HG03175 (cell line): Measurements from ENCODE around the gene AFF1.
A peak's percentile ranks its signal among the peaks of the same experiment; 100 is the strongest.
"Not testable (repeated sequence)": the region's sequence is repeated elsewhere in the genome, so short reads cannot be mapped to it uniquely, and the experiment has no call there.

Experiments
- ATAC-seq: cut with Tn5 transposase; IDR thresholded peaks from one replicate; pipeline ENCODE4 v1.9.1; 2021; ENCODE audit warnings: mild to moderate bottlenecking, moderate library complexity; ENCODE audit not compliant: unreplicated experiment

AFF1 gene

DNA sequence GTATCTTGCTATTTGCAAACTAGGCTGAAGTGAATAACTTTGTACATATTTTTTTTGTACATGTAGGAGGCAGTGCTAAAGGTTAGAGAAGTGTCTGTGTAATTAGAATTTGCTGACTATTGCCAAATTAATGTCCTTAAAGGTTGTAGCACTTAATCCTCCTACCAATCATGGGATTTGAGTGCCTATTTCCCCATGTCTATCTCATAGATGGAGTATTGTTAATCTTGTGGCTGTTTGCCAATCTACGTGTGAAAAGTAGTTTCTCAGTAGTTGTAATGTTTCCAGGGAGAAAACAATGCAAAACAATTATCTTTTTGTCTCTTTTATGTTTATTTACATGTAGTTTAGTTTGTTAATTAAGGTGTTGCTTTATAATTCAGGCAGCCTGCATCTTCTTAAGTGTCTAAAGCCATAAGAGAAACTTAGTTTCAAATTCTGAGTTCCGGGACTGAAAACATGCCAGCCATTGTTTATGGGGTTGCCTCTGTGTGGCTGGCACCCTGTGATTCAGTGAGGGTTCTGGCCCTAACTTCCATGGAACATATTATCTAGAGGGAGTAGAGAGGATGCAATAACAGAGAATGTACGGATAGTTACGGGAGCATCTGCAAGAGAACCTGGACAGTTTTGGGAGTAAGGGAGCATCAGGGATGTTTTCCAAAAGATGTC is 143.2 kb downstream of the AFF1 start:
- ATAC-seq = no peak

DNA sequence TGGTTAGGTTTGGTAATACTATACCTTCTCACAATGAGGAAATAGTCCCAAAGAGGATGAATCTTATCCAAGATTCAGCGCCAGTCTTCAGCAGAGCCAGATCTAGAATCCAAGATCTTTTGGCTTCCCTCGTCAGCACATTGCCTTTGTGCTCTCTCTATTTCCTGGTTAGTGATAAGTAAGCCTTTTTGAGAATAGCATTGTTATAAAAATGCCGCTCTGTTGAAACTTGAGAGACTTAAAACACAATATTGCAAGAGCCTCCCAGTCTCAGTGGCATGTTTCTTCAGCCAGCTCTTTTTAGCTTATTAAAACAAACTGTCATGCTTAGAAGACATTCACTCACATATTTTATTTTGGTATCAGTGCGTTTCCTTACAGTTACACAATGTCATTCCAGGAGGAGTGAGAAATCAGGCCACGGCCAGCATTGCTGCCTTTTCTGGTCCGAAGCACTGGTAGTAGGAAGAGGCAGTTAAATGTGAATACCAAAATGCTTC is 144.2 kb downstream of the AFF1 start:
- ATAC-seq = no peak

DNA sequence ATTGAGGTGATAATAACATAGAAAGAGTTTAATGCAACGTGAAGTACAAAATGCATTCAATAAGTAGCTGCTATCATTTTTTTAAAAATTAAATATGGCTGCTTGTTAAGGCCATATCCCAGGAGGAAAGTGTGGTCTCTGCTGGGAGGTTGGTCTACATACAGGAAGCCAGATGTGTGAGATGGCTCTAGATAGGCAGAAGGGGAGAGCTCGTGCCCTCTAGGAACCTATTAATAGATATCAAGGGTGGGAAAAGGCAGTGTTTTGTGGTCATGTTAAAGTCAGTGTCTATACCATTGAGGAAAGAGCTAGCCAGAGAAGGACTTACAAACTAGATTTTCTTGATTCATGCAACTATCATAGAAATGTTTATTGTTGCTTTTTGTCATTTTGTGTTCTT is 145.2 kb downstream of the AFF1 start:
- no peak for ATAC-seq

DNA sequence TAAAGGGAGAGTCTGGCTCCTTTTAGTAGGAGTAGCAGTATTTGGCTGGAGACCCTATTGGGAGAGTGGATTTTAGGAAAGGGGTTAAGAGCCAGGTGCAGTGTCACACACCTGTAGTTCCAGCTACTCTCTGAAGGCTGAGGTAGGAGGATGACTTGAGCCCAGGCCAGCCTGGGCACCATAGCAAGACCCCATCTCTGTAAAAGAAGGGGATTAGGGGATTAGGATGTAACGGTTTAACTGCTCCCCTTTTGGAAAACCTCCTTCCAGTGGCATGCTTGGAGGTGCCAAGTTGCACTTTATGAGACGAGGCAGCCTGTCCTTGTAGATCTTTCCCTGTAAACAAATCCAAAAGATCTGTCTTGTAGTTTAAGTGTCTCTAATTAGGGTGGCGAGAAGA is 145.7 kb downstream of the AFF1 start:
- ATAC-seq = no peak

DNA sequence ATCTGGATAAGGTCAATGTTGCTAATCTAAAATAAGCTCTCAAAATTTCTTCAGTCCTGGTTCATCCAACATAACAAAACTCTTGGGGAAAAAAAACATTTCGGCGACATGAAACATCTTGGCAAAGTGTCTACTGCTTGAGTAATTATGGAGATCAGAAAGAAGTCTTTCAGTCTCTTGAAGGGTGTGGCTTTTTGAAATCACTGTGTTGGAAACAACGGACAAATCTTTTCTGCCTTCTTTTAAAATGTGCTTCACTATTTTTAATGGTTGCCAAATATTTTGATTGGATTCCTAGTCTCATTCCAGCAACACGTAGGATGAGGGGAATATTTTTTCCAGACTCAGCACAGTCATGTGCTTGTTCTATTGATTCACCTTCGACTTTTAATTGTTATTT is 147.0 kb downstream of the AFF1 start:
- ATAC-seq = no peak

DNA sequence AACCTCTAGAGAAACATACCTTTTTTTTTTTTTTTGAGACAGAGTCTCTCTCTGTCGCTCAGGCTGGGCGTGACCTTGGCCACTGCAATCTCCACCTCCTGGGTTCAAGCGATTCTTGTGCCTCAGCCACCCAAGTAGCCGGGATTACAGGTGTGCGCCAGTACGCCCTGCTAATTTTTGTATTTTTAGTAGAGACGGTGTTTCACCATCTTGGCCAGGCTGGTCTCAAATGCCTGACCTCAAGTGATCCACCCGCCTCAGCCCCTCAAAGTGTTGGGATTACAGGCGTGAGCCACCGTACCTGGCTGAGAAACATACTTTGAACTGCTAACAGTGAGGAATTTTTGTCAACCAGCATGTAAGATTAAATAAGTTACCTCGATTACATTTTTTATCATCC is 150.9 kb downstream of the AFF1 start:
- ATAC-seq = not testable (repeated sequence)

DNA sequence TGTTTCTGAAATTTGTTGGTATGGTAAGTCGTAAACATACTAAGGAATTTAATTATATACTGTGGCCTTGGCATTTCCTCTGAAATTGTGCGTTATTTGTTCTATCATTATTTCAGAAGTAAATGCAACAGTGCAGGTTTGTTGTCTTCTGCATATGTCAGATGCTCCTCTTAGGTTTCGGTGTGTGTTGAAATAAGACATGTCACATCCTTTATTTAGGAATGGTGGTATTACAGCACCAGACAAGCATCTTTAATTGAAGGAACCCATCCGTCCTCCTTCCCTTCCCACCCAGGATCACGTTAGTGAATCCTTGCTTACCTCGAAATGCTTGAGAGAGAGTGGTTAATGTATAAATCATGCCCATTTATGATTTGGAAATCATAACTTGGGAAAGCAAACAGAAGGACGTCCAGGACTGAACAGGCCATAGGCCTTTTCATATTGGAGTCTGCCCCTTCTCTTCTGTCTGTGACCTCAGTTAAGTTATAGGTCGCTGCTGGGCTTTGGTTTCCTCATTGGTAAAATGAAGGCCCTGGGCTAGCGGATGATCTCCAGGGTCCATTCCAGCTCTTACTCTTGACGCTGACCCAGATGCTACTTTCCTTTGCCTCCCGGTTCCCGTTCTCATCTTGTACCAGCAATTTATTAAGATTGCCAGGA is 151.5 kb downstream of the AFF1 start:
- no peak for ATAC-seq

DNA sequence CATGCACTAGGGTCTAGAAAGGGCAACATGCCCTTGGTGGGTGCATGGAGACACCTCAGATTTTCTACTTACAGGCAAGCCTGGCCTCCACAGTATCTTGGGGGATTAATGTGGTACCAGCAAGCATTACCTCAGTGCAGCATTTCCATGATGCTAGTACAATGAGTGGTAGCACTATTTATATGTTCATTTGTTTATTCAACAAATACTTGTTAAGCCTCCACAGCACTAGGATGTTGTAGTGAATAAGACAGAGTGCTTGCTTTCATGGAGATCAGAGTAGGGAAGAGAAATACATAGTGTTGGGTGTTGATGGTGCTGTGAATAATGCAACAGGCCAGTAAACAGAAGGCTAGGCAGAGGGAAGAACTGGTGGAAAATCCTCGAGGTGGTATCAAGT is 152.2 kb downstream of the AFF1 start:
- no peak for ATAC-seq

DNA sequence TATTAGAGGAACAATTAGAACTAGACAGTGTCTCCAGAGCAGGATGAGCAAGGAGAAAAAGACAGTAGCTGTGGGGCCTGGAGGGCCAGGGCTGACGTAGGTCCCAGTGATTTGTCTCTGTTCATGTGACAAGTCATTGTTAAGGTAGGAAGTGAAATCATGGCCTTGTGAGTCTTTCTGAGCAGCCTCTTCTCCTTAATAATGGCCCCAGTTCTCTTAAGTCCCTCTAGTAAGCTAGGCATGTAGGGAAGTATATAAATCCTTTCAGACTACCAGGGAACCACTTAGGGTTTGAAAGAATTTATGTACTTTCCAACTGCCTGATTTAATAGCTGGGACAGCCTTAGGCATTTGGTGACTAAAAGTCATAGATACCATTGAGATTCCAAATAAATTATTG is 152.6 kb downstream of the AFF1 start:
- ATAC-seq = no peak

DNA sequence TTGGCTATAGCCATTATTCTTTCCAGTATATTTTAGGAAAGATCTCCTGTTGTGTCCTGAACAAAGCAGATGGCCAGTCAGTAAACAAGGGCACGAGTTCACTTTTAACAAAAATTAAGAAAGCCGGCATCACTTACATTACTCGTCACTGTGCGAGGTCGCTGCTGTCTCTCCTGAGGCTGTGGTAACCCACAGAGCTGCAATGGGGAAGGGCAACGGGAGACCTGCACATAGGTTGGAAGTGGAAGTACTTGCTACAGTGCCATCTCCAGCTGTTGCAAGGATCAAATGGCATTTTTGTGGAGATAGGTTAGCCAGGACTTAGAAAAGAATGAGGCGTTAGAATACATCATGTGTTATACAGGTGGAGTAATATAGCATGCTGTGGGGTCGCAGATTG is 153.4 kb downstream of the AFF1 start:
- ATAC-seq = no peak

DNA sequence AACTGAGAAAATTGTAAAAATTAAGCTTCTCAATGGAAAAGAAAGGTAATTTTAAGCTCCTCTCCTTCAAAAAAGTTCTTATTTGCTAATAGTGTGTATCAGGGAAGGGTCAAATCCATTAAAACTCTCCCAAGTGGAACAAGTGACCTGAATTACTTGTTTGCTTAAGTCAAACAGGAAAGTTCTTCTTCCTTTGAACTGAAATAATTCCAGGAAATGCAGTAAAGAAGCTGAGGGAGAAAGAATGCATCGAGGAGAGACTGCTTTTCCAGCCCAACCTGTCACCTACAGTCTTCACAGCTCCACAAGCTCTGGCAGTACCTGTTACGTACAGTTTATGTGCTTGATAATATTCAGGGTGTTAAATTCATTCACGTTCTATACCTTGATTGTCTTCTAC is 154.6 kb downstream of the AFF1 start:
- no peak for ATAC-seq

DNA sequence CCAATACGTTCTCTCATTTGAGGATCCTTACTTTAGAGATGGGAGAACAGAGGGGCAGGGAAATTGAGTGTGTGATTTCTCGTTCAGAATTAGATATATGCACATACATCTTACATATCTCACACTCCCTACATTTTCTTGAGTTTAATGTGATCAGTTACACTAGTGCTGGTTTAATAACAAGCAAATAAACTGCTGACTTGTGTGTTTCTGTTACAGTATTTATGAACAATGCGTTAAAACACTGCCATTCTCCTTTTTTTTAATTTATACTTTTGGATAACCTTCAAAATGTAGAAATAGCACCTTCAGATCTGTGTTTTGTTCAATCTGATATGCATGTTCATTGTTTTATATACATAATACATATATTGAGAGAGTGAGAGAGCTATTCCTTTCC is 155.5 kb downstream of the AFF1 start:
- ATAC-seq = no peak

DNA sequence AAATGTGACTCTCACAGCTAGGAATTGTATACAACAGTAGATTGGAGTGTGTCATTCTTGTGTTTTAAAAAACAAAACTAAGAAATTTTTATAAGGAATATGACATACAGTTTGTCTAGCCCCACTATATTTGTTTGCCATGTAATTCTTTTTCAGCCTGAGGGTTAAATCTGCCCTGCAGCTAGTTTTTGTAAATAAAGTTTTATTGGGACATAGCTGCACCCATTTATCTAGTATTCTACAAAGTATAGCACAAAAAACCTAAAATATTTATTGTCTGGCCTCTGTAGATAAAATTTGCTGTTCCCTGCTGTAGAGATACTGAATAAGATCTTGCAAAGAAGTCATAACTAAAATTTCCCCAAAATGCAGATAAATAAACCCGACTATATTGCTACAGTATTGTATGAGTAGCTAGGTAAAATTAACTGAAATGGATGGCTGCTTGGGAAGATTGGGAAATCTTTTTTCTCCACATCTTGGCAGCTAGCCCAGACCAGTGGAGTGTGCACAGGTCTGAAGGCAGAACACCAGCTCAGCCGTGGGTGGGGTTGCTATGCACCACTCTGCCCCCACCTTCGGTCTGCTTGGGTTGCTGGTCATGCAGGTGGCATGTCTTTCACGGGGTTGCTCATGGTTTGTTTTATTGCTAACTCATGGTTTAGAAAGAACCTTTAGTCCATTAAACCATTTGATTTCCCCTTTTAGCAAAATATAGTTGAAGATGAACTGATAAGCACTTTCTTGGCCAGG is 157.8 kb downstream of the AFF1 start:
- no peak for ATAC-seq

DNA sequence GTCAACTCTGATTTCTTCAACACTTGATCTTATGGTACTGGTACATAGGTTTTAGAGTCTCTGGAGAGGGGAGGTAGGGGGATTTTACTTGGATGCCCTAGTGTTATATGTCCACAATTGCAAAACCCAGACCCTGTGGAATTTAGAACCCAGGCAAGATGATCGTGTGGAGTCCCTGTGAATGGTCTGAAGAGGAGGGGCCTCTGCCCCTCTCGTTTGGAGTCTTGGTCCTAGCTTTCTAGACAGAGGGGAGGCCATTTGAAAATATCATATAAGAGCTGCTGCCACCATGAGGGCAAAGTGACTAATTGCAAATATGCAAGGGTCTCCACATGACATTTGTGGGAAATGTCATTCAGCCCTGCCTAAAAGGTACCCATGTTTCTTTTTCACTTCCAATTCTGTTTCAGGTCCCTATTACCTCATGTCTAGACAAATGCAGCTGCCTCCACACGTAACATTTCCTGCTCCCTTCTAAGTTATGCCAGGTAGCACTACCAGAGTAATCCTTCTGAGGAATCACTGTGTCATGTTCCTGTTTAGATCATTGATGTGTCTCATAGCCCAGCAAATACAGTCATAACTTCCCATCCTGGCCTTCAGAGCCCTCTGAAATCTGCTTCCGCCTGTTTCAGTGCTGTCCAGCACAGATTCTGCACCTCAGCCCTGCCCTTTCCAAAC is 158.8 kb downstream of the AFF1 start:
- ATAC-seq = peak; percentile 88

DNA sequence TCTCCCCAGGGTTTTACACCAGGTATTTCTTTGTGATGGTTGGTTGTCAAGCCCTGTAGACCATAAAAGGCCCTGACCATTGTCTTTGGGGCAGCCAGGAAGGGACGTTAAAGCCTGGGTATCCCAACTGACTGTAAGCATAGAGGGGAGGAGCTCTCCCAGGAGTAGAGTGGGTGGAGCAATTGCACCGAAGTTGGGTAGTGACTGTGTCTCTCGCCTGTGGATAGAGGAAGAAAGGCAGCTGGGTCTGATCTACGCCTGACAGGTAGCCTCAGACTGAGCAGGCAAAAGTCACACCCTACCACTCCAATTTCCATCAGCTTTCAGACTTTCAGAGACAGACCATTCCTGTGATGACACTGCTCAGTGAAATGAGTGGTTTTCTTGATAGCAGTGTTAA is 162.3 kb downstream of the AFF1 start:
- ATAC-seq = no peak

DNA sequence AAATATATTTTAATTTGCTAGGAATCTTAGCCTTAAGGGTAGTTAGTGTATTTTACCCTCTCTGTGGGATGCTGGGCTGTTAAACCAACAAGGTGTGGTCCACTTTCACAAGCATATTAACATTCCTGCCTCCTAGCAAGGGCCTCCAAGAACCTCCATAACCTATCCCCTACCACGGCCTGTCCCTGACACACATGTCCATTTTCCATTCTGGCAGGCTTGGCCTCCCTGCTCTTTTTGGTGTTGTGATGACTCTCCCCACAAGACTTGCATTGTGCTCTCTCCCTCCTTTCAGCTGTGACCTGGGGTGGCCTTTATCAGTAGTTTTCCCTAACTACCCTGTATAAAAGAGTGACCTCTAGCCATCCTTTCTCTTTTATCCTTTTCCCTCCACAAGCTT is 165.4 kb downstream of the AFF1 start:
- no peak for ATAC-seq

DNA sequence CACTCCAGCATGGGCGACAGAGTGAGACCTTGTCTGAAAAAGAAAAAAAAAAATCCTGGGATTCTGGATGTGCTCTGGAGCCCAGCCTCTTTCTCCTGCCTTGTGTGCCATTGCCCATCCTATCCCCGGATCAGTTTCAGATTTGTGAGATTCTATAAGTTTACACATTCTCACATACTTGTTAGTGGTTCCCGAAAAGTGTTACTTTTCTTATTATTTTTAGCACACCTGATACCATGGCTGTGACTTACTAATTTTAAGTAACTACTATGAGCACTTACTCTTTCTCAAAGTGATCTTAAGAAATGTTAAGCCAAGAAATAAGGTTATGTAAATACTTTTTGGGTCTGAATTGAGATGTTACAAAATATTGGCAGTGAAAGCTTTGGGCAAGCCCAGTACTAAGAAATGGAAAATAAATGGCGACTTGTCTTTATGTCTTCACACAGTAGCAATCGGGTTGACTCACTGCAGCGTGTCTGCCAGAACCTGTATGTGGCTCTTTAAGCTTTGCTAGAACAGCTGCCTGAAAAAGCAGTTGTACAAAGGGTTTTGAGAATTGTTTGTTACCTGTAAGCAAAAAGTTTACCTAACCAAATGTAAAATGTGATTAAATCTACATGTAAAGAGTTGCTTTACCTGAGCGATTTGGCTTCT is 166.9 kb downstream of the AFF1 start:
- no peak for ATAC-seq

DNA sequence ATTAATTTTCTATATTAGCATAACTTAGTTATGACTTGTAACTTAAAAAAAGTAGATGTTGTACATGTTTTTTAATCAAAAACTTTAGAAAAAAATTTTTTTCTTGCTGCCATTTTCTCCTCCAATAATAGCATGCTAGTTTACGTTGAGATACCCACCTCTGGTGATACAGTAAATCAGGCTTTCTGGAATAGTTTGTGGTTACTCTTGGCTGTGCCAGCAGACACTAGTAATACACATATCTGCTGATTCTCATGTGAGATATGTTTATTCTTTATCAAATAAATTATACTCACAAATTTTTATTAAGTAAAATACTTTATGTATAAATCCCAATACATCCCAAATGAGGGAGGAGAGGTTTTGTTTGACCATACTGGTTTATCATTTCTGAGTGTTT is 168.3 kb downstream of the AFF1 start:
- no peak for ATAC-seq

DNA sequence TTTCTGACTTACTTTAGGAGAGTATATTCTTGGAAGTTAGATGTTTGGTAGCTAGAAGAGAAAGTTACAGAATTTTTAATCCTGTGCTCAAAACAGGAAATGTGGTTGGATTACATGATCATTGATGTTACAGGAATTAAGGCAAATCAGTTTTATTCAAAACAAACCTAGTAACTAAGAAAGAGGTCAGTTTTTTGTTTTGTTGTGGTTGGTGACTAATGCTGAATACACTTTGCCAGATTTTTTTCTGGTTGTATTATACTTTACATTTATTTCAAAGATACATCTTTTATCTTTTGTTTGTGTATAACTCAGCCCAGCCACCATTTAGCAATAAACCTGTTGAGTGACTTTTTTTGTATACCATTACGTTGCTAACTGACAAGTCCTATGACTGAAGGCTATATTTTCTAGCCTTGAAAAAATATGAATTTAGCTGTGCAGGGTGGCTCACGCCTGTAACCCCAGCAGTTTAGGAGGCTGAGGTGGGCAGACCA is 168.9 kb downstream of the AFF1 start:
- ATAC-seq = no peak

DNA sequence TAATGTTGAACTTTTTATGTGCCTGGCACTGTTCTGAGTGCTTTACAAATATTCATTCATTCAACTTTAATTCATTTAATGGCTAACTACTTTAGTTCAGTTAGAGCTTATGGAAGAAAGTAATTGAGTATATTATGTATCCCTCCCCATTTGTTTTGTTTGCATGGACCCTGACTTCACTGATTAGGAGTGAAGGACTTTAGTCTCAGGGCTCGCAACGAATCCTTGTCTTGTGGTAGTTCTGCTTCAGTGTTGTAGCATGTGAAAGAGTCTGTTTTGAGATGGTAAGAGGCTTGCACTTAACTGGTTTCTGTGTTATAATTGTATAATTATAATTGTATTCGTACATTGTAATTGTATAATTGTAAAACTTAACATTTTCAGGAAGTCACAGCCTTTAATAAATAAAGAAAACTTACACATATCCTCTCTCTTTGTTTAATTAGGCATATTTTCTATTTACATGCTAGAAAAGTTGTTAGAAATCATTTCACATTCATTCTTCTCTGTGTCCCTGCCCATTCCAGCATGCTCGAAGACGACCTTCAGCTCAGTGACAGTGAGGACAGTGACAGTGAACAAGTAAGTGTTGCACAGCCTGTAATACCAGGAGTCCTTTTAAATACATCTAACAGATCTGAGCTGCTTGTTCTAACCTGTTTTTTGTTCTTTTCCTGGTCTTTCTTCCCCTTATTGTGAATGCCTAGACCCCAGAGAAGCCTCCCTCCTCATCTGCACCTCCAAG is 170.5 kb downstream of the AFF1 start:
- no peak for ATAC-seq
